Body of pancreas (tissue), 4 donors: ENCODE results near the gene RASSF10.

ENCODE experiments used
- CTCF ChIP-seq, 7 experiments: fragments of 450-650 bp in 4 of 7; fragments of 200-600 bp in 3 of 7; sonication (generic) in 3 of 7; IDR thresholded peaks; one replicate each; pipeline ENCODE4 v1.5.1; 2016 to 2019; ENCODE audit warnings: antibody characterized with exemption in 7 of 7
- POLR2A ChIP-seq, 3 donors: fragments of 450-650 bp; IDR thresholded peaks; one replicate each; pipeline ENCODE4 v1.6.1; 2016; ENCODE audit warnings: antibody characterized with exemption in 3 of 3, mild to moderate bottlenecking in 2 of 3

DNA sequence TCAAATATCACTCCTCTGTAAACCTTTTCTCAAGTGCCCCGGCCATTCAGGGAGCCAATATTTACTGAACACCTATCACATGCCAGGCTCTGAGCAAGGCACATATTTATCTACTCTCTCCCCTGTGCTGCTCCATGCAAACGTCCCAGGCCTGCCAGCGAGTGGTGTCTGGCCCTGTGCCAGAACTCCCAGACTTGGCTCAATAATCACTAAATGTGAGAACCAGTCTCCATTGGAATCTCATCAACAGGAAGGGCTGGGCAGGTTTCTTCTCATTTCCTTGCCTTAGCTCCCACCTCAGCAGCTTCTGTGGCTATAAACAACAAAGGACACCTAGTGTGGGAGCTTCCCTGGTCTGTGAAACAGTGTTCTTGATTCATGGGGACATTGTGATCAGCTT lies 21.7 kb downstream of the RASSF10 start:
- TF ChIP-seq CTCF (IDR thresholded peaks at IDR 0.05) (no peak), POLR2A (IDR thresholded peaks at IDR 0.05) (no peak)
